Measurements from ENCODE around the gene NLRP9. TPM values are rescaled to one million over a fixed set of nuclear protein-coding genes. Genes with fewer than 3 reads are reported as not detected.

NLRP9 gene
- total RNA-seq, 1 donor from 2014 or later: not detected

DNA sequence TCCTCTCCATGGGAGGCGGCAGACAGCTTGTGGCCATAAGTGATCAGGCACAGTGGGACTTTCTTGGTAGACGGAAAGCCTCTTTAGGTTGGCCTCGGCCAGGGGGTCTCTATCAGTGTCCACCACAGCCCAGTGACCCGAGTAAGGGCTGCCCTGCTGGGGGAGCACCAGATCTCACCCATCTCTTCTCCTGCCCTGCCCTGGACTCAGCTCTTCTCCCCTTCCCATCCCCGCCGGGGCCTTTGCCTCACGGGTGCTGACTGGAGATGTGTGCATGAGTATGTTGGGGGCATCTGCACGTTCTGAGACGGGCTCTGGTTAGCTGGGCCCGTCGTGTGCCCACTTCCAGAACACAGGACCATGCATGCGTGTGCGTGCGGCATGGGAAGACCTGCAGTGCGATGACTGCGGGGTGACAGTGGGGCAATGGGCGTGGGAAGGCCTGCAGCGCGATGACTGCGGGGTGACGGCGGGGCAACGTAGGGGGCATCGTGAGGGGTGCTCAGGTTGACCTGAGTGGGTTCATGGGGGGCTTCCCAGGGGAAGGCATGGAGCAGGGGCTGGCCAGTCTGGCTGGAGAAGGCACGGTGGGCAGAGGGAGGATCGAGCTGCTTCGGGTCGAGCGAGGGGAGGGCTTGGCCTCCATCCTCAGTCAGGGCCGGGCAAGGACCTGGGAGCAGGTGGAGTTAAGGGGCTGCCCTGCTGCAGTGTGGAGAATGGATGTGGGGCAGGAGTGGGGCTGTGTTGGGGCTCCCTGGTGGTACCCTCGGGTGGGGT is 47.2 kb downstream of the NLRP9 start:
- Histone ChIP-seq H3K9me3 (no peaks in the 10 kb centered on the region), H3K27me3 (no peaks in the 10 kb centered on the region), H3K27ac (no peak overlapping the region), H3K4me3 (no peak overlapping the region), H3K4me1 (no peaks in the 10 kb centered on the region), H3K36me3 (peaks cover 0 to 90% of the 10 kb centered on the region in 2 donors)
- DNase-seq (ENCODE audit: extremely low spot score in 2 of 2): no peak
- intact Hi-C loops (cut with DNase I): no loop called here
- TF ChIP-seq, protein P1, sequence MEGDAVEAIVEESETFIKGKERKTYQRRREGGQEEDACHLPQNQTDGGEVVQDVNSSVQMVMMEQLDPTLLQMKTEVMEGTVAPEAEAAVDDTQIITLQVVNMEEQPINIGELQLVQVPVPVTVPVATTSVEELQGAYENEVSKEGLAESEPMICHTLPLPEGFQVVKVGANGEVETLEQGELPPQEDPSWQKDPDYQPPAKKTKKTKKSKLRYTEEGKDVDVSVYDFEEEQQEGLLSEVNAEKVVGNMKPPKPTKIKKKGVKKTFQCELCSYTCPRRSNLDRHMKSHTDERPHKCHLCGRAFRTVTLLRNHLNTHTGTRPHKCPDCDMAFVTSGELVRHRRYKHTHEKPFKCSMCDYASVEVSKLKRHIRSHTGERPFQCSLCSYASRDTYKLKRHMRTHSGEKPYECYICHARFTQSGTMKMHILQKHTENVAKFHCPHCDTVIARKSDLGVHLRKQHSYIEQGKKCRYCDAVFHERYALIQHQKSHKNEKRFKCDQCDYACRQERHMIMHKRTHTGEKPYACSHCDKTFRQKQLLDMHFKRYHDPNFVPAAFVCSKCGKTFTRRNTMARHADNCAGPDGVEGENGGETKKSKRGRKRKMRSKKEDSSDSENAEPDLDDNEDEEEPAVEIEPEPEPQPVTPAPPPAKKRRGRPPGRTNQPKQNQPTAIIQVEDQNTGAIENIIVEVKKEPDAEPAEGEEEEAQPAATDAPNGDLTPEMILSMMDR (IDR thresholded peaks at IDR 0.05): no peak
- TF ChIP-seq POLR2AphosphoS5 (IDR thresholded peaks at IDR 0.05; ENCODE audit: insufficient read depth in 1 of 2, low read depth in 1 of 2) (no peak), POLR2A (IDR thresholded peaks at IDR 0.05) (no peak)

DNA sequence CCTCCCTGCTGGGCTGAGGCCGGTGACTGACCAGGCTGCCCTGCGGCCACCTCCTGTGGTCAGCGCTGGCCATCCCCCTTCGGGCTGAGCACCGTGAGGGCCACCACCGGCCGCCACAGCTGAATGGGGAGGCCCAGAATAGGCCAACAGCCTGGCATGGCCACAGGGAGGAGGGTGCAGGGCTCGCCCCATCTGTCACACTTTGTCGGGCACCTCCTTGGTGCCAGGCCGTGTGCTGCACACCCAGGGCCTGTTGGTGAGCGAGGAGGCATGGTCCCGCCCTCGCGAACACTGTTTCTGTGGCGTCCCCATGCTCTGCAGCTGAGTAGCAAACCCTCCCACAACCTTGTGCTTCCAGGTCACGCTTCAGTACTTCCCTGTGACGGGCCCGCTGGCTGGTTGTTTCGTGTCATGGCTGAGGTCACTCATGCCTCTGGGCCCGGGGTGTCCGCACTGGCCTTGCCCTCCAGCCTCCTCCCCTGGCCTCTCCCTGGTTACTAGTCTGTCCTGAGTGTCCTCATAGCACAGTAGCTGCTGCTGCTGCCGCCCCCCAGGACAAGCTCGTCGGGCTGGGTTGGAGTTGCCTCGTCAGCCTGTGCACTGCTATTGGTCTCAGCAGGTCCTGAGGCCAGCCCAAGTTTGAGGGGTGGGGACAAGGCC is 48.0 kb downstream of the NLRP9 start:
- no peak overlapping the region for H3K27ac ChIP-seq
- H3K27me3 ChIP-seq: no peaks in the 10 kb centered on the region
- no peak for DNase-seq (ENCODE audit: extremely low spot score in 2 of 2)
- TF ChIP-seq POLR2AphosphoS5 (IDR thresholded peaks at IDR 0.05; ENCODE audit: insufficient read depth in 1 of 2, low read depth in 1 of 2) (no peak), POLR2A (IDR thresholded peaks at IDR 0.05) (no peak)
- TF ChIP-seq, protein P1 (IDR thresholded peaks at IDR 0.05): no peak
- no peaks in the 10 kb centered on the region for H3K4me1 ChIP-seq
- no peaks in the 10 kb centered on the region for H3K9me3 ChIP-seq
- H3K4me3 ChIP-seq: no peak overlapping the region
- H3K36me3 ChIP-seq: peaks cover 2 to 90% of the 10 kb centered on the region in 2 donors
- intact Hi-C loops (cut with DNase I): no loop called here

DNA sequence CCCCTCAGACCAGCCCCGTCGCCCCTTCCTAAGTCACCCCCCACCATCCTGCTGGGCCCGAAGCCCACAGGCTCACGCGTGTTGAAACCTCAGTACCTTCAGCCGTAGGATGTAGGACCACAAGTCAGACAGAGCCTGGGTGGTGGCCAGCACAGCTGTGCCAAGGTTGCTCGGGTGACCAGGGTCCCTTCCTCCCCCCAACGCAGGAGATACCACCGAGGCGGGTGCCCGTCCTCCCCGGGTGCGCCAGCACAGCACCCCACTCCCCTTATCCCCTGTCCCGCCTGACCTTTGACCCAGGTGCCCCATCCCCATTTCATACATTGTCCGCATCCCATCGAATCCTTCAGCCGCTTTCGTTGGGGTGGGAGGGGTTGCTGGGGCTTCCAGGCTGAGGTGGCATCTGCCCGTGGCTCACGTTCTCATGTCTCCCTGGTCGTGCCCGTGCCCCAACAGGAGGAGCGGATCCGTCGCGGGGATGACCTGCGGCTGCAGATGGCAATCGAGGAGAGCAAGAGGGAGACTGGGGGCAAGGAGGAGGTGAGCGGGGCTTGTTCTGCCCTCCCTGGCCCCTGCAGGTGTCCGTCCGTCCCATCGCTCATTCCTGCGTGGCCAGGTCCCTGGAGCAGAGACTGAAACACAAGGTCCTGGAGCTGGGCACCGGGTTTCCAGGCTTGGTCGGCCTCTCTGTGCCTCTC is 48.6 kb downstream of the NLRP9 start:
- no peaks in the 10 kb centered on the region for H3K4me1 ChIP-seq
- TF ChIP-seq POLR2A (IDR thresholded peaks at IDR 0.05) (no peak), POLR2AphosphoS5 (IDR thresholded peaks at IDR 0.05; ENCODE audit: insufficient read depth in 1 of 2, low read depth in 1 of 2) (no peak)
- no peak for DNase-seq (ENCODE audit: extremely low spot score in 2 of 2)
- H3K27ac ChIP-seq: no peak overlapping the region
- no peaks in the 10 kb centered on the region for H3K27me3 ChIP-seq
- H3K36me3 ChIP-seq: peaks cover 2 to 84% of the 10 kb centered on the region in 2 donors
- intact Hi-C loops (cut with DNase I): no loop called here
- H3K4me3 ChIP-seq: no peak overlapping the region
- H3K9me3 ChIP-seq: no peaks in the 10 kb centered on the region

DNA sequence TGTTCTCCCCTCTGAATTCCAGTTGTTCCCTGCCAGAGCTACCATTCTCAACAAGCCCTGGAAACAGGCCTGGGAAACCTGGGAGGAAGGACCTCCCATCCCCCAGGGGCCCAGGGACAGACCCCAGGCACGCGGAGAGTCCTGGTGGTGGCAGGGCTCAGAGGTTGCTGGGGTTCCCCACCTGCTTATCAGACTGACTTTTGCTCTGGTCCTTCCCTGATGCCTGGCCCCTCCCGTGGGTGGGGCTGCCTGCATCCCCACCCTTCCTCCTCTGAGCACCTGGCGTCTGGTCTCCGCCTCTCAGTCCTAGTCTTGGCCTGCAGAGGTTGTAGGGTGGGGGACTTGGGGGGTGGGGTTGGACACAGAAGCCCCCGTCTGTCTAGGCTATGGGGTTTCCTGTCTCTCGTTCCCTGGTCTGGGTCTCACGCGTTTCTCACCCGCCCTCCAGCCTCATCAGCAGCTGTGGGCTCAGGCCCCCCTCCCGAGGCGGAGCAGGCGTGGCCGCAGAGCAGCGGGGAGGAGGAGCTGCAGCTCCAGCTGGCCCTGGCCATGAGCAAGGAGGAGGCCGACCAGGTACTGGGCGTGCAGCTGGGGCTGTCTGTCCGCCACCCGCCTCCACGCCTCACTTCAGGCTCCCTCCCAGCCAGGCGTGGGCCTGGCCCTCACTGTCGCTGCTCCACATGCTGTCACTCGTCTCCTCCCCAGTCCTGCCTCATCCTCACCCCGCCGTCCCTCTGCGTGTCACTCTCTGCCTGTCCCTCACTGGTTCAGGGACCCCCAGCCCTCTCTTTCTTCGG is 49.6 kb downstream of the NLRP9 start:
- intact Hi-C loops (cut with DNase I): no loop called here
- no peak overlapping the region for H3K4me3 ChIP-seq
- TF ChIP-seq, protein P1 (IDR thresholded peaks at IDR 0.05): no peak
- TF ChIP-seq POLR2AphosphoS5 (IDR thresholded peaks at IDR 0.05; ENCODE audit: insufficient read depth in 1 of 2, low read depth in 1 of 2): no peak
- no peak for TF ChIP-seq POLR2A (IDR thresholded peaks at IDR 0.05)
- H3K27ac ChIP-seq: no peak overlapping the region
- H3K36me3 ChIP-seq: peaks cover 2 to 82% of the 10 kb centered on the region in 2 donors
- no peaks in the 10 kb centered on the region for H3K9me3 ChIP-seq
- H3K4me1 ChIP-seq: no peaks in the 10 kb centered on the region
- no peak for DNase-seq (ENCODE audit: extremely low spot score in 2 of 2)
- H3K27me3 ChIP-seq: no peaks in the 10 kb centered on the region
